GM23338 (cell line): ENCODE data around the gene PANK1. TPM values are rescaled to one million over a fixed set of nuclear protein-coding genes. Genes with fewer than 3 reads are reported as not detected.
A peak's percentile ranks its signal among the peaks of the same experiment; 100 is the strongest.

Experiments
- ATAC-seq: fragments of 200-7000 bp; cut with Tn5 transposase; 3 replicates; pipeline ENCODE4 v1.9.1; 2020
- DNase-seq: peaks from one replicate; pipeline ENCODE4 v3.0.0-alpha.2; 2015; ENCODE audit warnings: low spot score
- H2AFZ ChIP-seq: fragments of 200-600 bp; sonication (generic); 2 replicates; pipeline ENCODE4 v1.8.0; 2016; ENCODE audit warnings: antibody characterized with exemption, mild to moderate bottlenecking, moderate library complexity
- H3F3A ChIP-seq: fragments of 200-600 bp; sonication (generic); replicated peaks from 2 replicates; pipeline ENCODE4 v1.8.0; 2017; ENCODE audit warnings: antibody characterized with exemption, mixed run types, low read depth
- H3K27ac ChIP-seq: fragments of 200-600 bp; sonication (generic); 2 replicates; pipeline ENCODE4 v1.6.1; 2016; ENCODE audit warnings: low read depth
- H3K27me3 ChIP-seq: fragments of 200-600 bp; sonication (generic); 2 replicates; pipeline ENCODE4 v1.8.0; 2016; ENCODE audit warnings: mild to moderate bottlenecking, mixed run types, moderate library complexity; ENCODE audit not compliant: insufficient read depth
- H3K36me3 ChIP-seq: fragments of 200-600 bp; sonication (generic); 2 replicates; pipeline ENCODE4 v1.8.0; 2016; ENCODE audit warnings: mild to moderate bottlenecking; ENCODE audit not compliant: insufficient read depth
- H3K4me1 ChIP-seq: fragments of 200-600 bp; sonication (generic); 2 replicates; pipeline ENCODE4 v1.8.0; 2016; ENCODE audit warnings: mild to moderate bottlenecking, moderate library complexity; ENCODE audit not compliant: insufficient read depth
- H3K4me2 ChIP-seq: fragments of 200-600 bp; sonication (generic); 2 replicates; pipeline ENCODE4 v1.7.1; 2017; ENCODE audit warnings: mixed run types
- H3K4me3 ChIP-seq: fragments of 200-600 bp; sonication (generic); 2 replicates; pipeline ENCODE4 v1.6.1; 2016; ENCODE audit warnings: mixed run types
- H3K79me2 ChIP-seq: fragments of 200-600 bp; sonication (generic); replicated peaks from 2 replicates; pipeline ENCODE4 v1.8.0; 2017; ENCODE audit warnings: mild to moderate bottlenecking; ENCODE audit not compliant: insufficient read depth
- H3K9me2 ChIP-seq: fragments of 200-600 bp; sonication (generic); 2 replicates; pipeline ENCODE4 v1.8.0; 2017; ENCODE audit not compliant: insufficient read depth
- H4K20me1 ChIP-seq: fragments of 200-600 bp; sonication (generic); replicated peaks from 2 replicates; pipeline ENCODE4 v1.8.0; 2017; ENCODE audit warnings: mild to moderate bottlenecking; ENCODE audit not compliant: insufficient read depth
- H3K27ac Mint-ChIP-seq: 2 replicates; pipeline ENCODE4 v1.8.0; 2020; ENCODE audit warnings: inconsistent platforms, mild to moderate bottlenecking, moderate library complexity, mixed read lengths
- H3K27me3 Mint-ChIP-seq: 3 replicates; pipeline ENCODE4 v1.8.0; 2022; ENCODE audit warnings: low read depth, mild to moderate bottlenecking, moderate library complexity, mixed read lengths, inconsistent platforms; ENCODE audit not compliant: insufficient read depth, poor library complexity
- H3K36me3 Mint-ChIP-seq: 3 replicates; pipeline ENCODE4 v1.8.0; 2021; ENCODE audit warnings: low read depth, mild to moderate bottlenecking, inconsistent platforms, moderate library complexity, mixed read lengths
- H3K4me1 Mint-ChIP-seq: 3 replicates; pipeline ENCODE4 v1.8.0; 2020; ENCODE audit warnings: mild to moderate bottlenecking, inconsistent platforms, mixed read lengths
- H3K4me3 Mint-ChIP-seq: 3 replicates; pipeline ENCODE4 v1.8.0; 2021; ENCODE audit warnings: moderate library complexity, mild to moderate bottlenecking, inconsistent platforms, mixed read lengths
- H3K9me3 Mint-ChIP-seq: 3 replicates; pipeline ENCODE4 v1.8.0; 2020; ENCODE audit warnings: moderate library complexity, mild to moderate bottlenecking, inconsistent platforms, mixed read lengths
- CREB1 ChIP-seq: fragments of 250-450 bp; sonication (Bioruptor Pico); IDR thresholded peaks from 2 replicates; pipeline ENCODE4 v1.5.0; 2020; ENCODE audit warnings: low read depth, mild to moderate bottlenecking, moderate library complexity
- CTCF ChIP-seq, 2 experiments: fragments of 200-600 bp in 1 of 2; sonication (generic) in 1 of 2; conservative IDR thresholded peaks; 2 replicates each; pipeline versions ENCODE4 v1.5.1 to v1.6.1; 2016 to 2017; ENCODE audit warnings: antibody characterized with exemption in 2 of 2, low read depth in 2 of 2, mild to moderate bottlenecking in 2 of 2, moderate library complexity in 1 of 2
- EZH2 ChIP-seq: fragments of 200-600 bp; sonication (generic); IDR thresholded peaks from one replicate; pipeline ENCODE4 v1.8.0; 2017; ENCODE audit warnings: antibody characterized with exemption, mild to moderate bottlenecking, low read depth; ENCODE audit not compliant: unreplicated experiment
- JUNB ChIP-seq: IDR thresholded peaks from one replicate; pipeline ENCODE4 v1.6.1; 2016; ENCODE audit warnings: antibody characterized with exemption; ENCODE audit not compliant: unreplicated experiment
- NANOG ChIP-seq: IDR thresholded peaks from 2 replicates; pipeline ENCODE4 v1.6.1; 2016; ENCODE audit warnings: antibody characterized with exemption, borderline replicate concordance
- POLR2AphosphoS5 ChIP-seq: IDR thresholded peaks from 2 replicates; pipeline ENCODE4 v1.6.1; 2016; ENCODE audit warnings: antibody characterized with exemption, low read depth
- REST ChIP-seq: IDR thresholded peaks from one replicate; pipeline ENCODE4 v1.6.1; 2018; ENCODE audit warnings: antibody characterized with exemption; ENCODE audit not compliant: unreplicated experiment
- STAT1 ChIP-seq: IDR thresholded peaks from one replicate; pipeline ENCODE4 v1.6.1; 2016; ENCODE audit warnings: antibody characterized with exemption; ENCODE audit not compliant: unreplicated experiment
- ZNF114 ChIP-seq: fragments of 250-450 bp; sonication (Bioruptor Pico); IDR thresholded peaks from 2 replicates; pipeline ENCODE4 v1.5.0; 2020; ENCODE audit warnings: mild to moderate bottlenecking, moderate library complexity
- polyA plus RNA-seq: library from polyadenylated mRNA; unstranded; fragments of >200 nt; fragmentation: Nextera tagmentation; extraction: Ambion mirVana; gene quantifications from 2 replicates; pipeline ENCODE4 v1.2.1, GENCODE V29; 2016
- total RNA-seq: library from RNA; depleted of rRNA; stranded (reverse); fragments of >200 nt; shearing (Covaris generic); gene quantifications from 2 replicates; pipeline ENCODE4 v1.2.3, GENCODE V29; 2014

Gene PANK1
- total and polyA plus RNA-seq, 2 experiments from 2014 or later, result 15.2 to 44.7 TPM

GRCh38 chr10:89651916-89652573 is 7.0 kb upstream of the PANK1 start:
- Histone ChIP-seq H2AFZ (no peak overlapping the region), H3K36me3 (no peaks in the 10 kb centered on the region), H3K9me2 (no peaks in the 10 kb centered on the region; the same call in 1 of the 2 replicates), H3K4me1 (peaks cover under 1% of the 10 kb centered on the region; the same call in 1 of the 2 replicates), H3K4me3 (no peak overlapping the region), H3K79me2 (no peaks in the 10 kb centered on the region), H3K4me2 (no peak overlapping the region), H3F3A (no peaks in the 10 kb centered on the region), H4K20me1 (no peaks in the 10 kb centered on the region), H3K27me3 (no peaks in the 10 kb centered on the region), H3K27ac (no peak overlapping the region)
- peaks cover 29% of the 10 kb centered on the region for H3K36me3 Mint-ChIP-seq
- H3K4me3 Mint-ChIP-seq, result no peak overlapping the region
- TF ChIP-seq JUNB, result no peak
- no peak for TF ChIP-seq STAT1
- TF ChIP-seq REST, result no peak
- TF ChIP-seq CREB1, result no peak
- no peak for TF ChIP-seq CTCF (conservative IDR thresholded peaks at IDR 0.05; ENCODE audit: low read depth in 2 of 2)
- no peak for TF ChIP-seq ZNF114 (CRISPR knock-in tag)
- TF ChIP-seq POLR2AphosphoS5, result no peak
- no peak for TF ChIP-seq NANOG
- no peak overlapping the region for H3K27ac Mint-ChIP-seq
- ATAC-seq, result no peak
- peaks cover 31% of the 10 kb centered on the region for H3K9me3 Mint-ChIP-seq
- H3K4me1 Mint-ChIP-seq, result peaks cover 27% of the 10 kb centered on the region
- peaks cover 7% of the 10 kb centered on the region for H3K27me3 Mint-ChIP-seq
- no peak for DNase-seq

DNA sequence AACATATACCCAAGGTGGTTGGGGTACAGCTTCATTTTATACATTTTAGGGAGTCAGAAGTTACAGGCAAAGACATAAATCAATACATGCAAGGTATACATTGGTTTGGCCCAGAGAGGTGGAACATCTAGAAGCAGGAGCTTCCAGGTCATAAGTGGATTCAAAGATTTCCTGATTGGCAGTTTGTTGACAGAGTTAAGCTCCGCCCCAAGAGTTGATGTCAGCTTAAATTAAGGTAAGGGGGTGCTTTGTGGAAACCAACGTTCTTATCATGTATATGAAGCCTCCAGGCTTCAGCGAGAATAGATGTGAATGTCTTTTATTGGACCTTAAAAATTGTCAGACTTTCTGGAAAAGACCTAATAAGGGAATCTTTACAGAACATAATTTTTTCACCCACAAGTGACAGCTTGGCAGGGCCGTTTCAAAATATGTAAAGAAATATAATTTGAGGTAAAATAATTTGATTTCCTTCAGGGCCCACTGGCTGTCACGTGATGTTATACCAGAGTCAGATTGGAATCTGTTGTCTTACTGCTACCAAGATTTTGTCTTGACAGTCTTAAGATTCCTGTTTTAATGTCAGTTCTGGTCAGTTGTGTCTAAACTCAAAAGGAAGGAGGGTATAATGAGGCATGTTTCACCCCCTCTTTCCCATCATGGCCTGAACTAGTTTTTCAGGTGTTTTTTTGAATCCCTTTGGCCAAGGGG is 6.3 kb upstream of the PANK1 start:
- Histone ChIP-seq H3K27me3 (no peaks in the 10 kb centered on the region), H3K4me3 (no peak overlapping the region), H4K20me1 (no peaks in the 10 kb centered on the region), H3K79me2 (no peaks in the 10 kb centered on the region), H3K36me3 (no peaks in the 10 kb centered on the region), H3K9me2 (no peaks in the 10 kb centered on the region; the same call in 1 of the 2 replicates), H3K4me1 (peaks cover 7% of the 10 kb centered on the region), H3K4me2 (no peak overlapping the region), H2AFZ (no peak overlapping the region), H3F3A (no peaks in the 10 kb centered on the region), H3K27ac (no peak overlapping the region)
- peaks cover 32% of the 10 kb centered on the region for H3K4me1 Mint-ChIP-seq
- no peak overlapping the region for H3K27ac Mint-ChIP-seq
- no peak overlapping the region for H3K4me3 Mint-ChIP-seq
- ATAC-seq, result peak; percentile 75
- peaks cover 23% of the 10 kb centered on the region for H3K36me3 Mint-ChIP-seq
- H3K9me3 Mint-ChIP-seq, result peaks cover 26% of the 10 kb centered on the region
- TF ChIP-seq EZH2 (no peak), REST (no peak)
- DNase-seq, result peak; percentile 73
- H3K27me3 Mint-ChIP-seq, result peaks cover 7% of the 10 kb centered on the region
